Activated naive CD8-positive, alpha-beta T cell treated with anti-CD3 and anti-CD28 coated beads, Interleukin-2, amount 50 U/mL, for 24 hours (primary cell): Measurements from ENCODE around the gene BAHCC1.

ENCODE experiments used
- ATAC-seq: fragments of 150-1000 bp; cut with Tn5 transposase; one replicate; pipeline ENCODE4 v1.10.0; 2021
- DNase-seq: peaks from one replicate; pipeline ENCODE4 v3.0.0; 2021
- H3K27ac Mint-ChIP-seq: one replicate; pipeline ENCODE4 v1.8.0; 2021; ENCODE audit warnings: mild to moderate bottlenecking, mixed read lengths
- H3K27me3 Mint-ChIP-seq: one replicate; pipeline ENCODE4 v1.8.0; 2021; ENCODE audit warnings: mixed read lengths
- H3K36me3 Mint-ChIP-seq: one replicate; pipeline ENCODE4 v1.8.0; 2021; ENCODE audit warnings: low read depth, mixed read lengths
- H3K4me1 Mint-ChIP-seq: one replicate; pipeline ENCODE4 v1.8.0; 2021; ENCODE audit warnings: mixed read lengths
- H3K4me3 Mint-ChIP-seq: one replicate; pipeline ENCODE4 v1.8.0; 2021; ENCODE audit warnings: mild to moderate bottlenecking, moderate library complexity, mixed read lengths
- H3K9me3 Mint-ChIP-seq: one replicate; pipeline ENCODE4 v1.8.0; 2021; ENCODE audit warnings: mixed read lengths

The BAHCC1 gene

DNA sequence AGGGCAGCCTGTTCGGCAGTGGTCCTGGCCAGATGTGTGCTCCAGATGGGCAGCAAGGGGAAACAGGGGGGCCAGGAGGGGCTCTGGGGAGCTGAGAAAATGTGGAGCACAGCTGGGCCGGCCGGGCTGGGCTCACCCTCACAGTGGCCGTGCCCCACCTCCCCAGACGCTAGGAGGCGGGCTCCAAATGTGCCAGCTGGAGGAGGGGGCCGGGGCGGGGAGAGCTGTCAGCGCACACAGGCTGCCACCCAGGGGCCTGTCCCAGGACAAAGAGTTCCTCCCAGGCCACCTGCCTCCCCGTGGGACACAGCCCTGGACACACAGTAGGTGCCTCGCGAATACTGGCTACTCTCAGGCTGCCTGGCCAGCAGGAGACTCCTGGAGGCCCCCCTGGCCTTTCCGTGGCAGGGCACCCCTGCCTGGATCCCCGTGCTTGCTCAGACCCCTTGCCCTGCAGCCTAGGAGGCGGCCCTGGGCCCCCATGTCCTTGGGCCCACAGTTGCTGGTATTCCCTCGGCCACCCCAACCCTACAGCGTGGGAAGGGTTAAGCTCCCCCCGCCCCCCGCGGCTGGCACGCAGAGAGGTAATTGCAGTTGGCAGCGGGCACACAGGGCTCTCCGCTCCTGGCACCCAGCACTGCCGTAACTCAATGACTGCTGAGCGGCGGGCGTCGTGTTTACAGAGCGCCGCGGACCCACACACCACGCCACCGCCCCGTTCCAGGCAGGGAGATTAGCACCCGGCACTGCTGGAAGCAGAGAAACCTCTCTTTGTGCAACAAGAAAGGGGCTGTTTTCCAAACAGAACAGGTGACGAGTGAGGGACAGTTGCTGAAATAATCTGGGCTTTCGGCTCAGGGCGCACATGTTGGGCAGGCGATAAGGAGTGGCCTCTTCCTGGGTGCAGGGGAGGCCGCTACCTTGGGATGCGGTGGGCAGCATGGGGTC is 32.2 kb downstream of the BAHCC1 start:
- Mint-ChIP-seq H3K36me3 (no peaks in the 10 kb centered on the region), H3K27ac (no peak overlapping the region), H3K4me3 (no peak overlapping the region), H3K27me3 (peaks cover 21% of the 10 kb centered on the region), H3K9me3 (no peaks in the 10 kb centered on the region), H3K4me1 (peaks cover 3% of the 10 kb centered on the region)
- ATAC-seq (no peak), DNase-seq (no peak)

DNA sequence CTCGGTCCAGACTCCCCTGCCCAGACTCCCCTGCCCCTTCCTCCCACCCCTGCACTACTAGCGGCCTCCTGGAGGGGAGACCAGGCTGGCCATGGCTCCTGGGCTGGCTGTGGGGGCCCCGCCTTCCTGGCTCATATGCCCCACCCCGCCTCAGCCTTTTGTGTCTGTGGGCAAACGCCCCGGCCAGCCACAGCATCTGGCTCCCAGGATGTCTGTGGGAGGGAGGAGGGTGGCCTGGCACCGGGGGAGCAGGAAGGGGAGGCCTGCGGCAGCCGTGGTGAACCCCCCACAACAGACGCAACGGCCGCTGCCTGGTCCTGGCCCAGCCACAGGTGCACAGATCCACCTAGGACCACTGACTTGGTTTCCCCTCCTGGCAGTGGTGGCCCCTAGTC is 32.9 kb downstream of the BAHCC1 start:
- Mint-ChIP-seq H3K9me3 (no peaks in the 10 kb centered on the region), H3K4me1 (peaks cover 3% of the 10 kb centered on the region), H3K27me3 (peaks cover 21% of the 10 kb centered on the region), H3K36me3 (no peaks in the 10 kb centered on the region), H3K4me3 (no peak overlapping the region), H3K27ac (no peak overlapping the region)
- no peak for ATAC-seq
- DNase-seq = no peak

- ATAC-seq = no peak
- H3K36me3 Mint-ChIP-seq = no peaks in the 10 kb centered on the region
- no peak overlapping the region for H3K27ac Mint-ChIP-seq
- no peaks in the 10 kb centered on the region for H3K9me3 Mint-ChIP-seq
- no peak for DNase-seq
- H3K4me3 Mint-ChIP-seq = no peak overlapping the region
- H3K27me3 Mint-ChIP-seq = peaks cover 21% of the 10 kb centered on the region
- peaks cover 3% of the 10 kb centered on the region for H3K4me1 Mint-ChIP-seq
These were observed 33.3 kb downstream of the BAHCC1 start for GRCh38 chr17:81428516-81428915.

DNA sequence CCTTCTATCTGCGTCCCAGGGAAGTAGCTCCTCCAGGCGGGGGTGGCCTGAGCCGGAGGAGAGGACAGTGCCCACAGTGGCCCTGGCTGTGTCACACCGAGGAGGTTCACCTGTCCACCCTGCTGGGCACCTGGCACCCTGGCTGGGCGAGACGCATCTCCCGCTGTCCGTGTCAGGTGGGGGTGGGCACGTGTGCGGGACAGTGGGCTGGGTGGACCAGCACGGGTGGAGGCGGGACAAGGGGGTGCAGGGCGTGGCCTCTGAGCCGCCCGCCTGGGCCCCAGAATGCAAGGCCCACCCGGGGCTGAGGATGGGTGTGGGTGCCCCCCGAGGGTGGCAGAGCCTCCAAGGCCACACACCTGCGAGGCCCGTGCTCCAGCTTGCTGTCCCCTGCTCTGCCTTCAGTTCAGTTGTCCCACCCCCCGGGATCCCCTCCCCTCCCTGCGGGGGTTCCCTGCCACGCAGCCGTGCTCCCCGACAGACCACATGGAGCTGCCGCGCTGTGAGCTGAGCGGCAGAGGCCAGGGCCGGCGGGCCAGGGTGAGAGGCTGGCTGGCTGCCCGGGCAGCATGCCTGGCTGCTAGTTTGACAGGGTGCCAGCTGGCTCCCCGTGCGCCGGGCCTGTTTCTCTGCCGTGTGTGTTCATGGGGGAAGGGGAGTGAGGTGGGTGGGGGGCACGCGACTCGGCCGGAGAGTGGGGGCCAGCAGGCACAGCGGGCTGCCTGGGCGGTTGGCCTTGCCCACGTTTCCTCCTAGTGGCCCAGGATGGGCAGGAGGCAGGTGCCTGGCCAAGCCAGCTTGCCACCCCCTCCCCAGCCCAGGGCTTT is 33.9 kb downstream of the BAHCC1 start:
- ATAC-seq (no peak), DNase-seq (no peak)
- Mint-ChIP-seq H3K9me3 (no peaks in the 10 kb centered on the region), H3K36me3 (no peaks in the 10 kb centered on the region), H3K4me3 (no peak overlapping the region), H3K27me3 (peaks cover 21% of the 10 kb centered on the region), H3K4me1 (peaks cover 3% of the 10 kb centered on the region), H3K27ac (no peak overlapping the region)

DNA sequence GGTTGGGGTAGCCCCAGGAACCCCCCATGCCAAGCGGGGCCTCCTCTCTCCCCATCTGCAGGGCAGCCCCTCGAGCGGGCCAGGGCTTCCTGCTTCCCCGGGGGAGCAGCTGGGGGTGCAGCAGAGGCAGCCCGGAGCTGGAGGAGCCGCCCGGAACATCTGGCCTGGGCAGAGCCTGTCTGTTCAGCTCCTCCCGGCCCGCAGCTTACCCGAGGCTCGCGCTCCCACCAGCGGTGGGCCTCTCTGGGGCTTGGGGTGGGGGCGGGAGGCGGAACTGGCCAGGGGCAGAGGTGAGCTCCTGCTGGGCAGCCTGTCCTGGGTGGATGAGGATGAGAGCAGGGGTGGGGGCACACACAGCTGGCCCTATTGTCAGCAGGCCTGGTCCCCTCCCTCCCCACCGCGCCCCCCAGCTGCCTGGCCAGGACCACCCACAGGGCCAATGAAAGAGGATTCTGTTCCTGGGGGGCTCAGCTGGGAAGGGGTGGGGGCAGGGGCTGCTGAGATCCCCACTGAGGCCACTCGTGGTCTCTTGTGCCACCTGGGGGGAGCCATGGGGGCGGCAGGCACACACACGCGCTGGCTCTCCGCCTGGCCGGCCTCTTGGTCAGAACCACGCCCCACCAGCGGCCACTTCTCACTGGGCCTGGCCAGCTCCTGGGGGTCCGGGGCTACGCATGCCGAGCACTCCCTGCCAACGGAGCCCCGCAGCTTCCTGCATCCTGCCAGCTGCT is 34.7 kb downstream of the BAHCC1 start:
- Mint-ChIP-seq H3K36me3 (no peaks in the 10 kb centered on the region), H3K4me3 (no peak overlapping the region), H3K4me1 (peaks cover 3% of the 10 kb centered on the region), H3K27me3 (peaks cover 21% of the 10 kb centered on the region), H3K9me3 (no peaks in the 10 kb centered on the region), H3K27ac (no peak overlapping the region)
- DNase-seq (no peak), ATAC-seq (no peak)

GRCh38 chr17:81431545-81432482 is 36.6 kb downstream of the BAHCC1 start:
- Mint-ChIP-seq H3K4me1 (peaks cover 3% of the 10 kb centered on the region), H3K36me3 (no peaks in the 10 kb centered on the region), H3K4me3 (no peak overlapping the region), H3K9me3 (no peaks in the 10 kb centered on the region), H3K27ac (no peak overlapping the region), H3K27me3 (peaks cover 21% of the 10 kb centered on the region)
- DNase-seq (no peak), ATAC-seq (no peak)

DNA sequence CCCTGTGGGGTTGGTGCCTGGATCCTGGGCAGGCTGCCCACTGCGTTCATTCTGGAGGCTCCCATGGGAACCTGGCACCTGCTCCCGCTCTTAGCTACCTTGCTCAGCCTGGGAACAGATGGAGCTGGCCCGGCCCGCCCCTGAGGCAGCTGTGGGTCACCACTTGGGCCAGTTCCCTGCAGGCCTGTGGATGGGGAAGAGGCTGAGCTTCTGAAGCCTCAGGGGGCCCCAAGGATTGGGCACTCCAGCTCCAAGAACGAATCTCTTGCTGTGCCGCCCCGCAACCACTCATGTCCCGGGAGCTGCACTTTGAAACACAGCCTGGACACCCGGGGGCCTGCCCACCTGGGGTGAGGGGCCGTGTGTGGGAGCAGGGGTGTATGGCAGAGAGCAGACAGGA is 37.7 kb downstream of the BAHCC1 start:
- Mint-ChIP-seq H3K4me3 (no peak overlapping the region), H3K27ac (no peak overlapping the region), H3K36me3 (no peaks in the 10 kb centered on the region), H3K9me3 (no peaks in the 10 kb centered on the region), H3K27me3 (peaks cover 14% of the 10 kb centered on the region), H3K4me1 (peaks cover 3% of the 10 kb centered on the region)
- ATAC-seq = no peak
- DNase-seq = no peak

- H3K4me3 Mint-ChIP-seq = no peak overlapping the region
- H3K36me3 Mint-ChIP-seq = no peaks in the 10 kb centered on the region
- ATAC-seq (no peak), DNase-seq (no peak)
- peaks cover 10% of the 10 kb centered on the region for H3K27me3 Mint-ChIP-seq
- no peaks in the 10 kb centered on the region for H3K9me3 Mint-ChIP-seq
- no peak overlapping the region for H3K27ac Mint-ChIP-seq
- H3K4me1 Mint-ChIP-seq = peaks cover 2% of the 10 kb centered on the region
These were observed 38.4 kb downstream of the BAHCC1 start for GRCh38 chr17:81433656-81434055.

GRCh38 chr17:81434072-81434471 is 38.8 kb downstream of the BAHCC1 start:
- no peaks in the 10 kb centered on the region for H3K36me3 Mint-ChIP-seq
- H3K27me3 Mint-ChIP-seq = peaks cover 8% of the 10 kb centered on the region
- H3K9me3 Mint-ChIP-seq = no peaks in the 10 kb centered on the region
- H3K4me3 Mint-ChIP-seq = no peak overlapping the region
- H3K4me1 Mint-ChIP-seq = peaks cover 2% of the 10 kb centered on the region
- H3K27ac Mint-ChIP-seq = no peak overlapping the region
- ATAC-seq (no peak), DNase-seq (no peak)

DNA sequence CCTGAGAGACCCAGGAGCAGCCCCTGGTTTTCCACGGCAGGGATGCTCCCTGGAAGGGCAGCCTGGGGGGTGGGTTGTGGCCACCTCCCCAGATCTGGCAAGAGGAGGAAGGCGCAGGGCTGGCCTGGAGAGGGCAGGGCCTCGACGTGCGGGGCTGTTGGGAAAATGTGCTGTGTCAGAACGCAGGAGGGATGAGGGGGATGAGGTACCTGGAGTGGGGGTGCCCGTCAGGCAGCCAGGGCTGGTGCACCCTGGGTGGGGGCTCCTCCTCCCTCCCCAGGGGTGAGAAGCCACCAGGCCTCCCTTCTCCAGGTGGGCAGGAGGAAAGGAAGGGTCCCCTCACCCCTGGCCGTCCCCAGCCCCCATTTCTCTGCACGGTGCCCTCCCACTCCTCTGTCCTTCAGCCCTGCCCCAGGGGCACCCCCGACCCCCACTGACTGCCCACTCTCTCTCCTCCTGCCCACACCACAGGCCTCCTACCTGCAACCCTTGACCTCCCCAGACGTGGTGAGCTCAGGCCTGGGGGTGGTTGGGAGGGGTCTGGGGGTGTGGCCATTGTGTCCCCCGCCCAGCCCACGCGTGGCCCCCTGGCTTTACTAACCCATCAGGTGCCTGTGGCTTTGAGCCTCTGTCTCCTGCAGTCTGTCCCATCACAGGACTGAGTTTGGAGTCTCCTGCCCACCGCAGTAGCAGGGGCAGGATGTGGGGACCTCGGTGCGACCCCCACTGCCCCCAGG is 39.6 kb downstream of the BAHCC1 start:
- Mint-ChIP-seq H3K4me3 (no peak overlapping the region), H3K36me3 (no peaks in the 10 kb centered on the region), H3K27me3 (peaks cover 8% of the 10 kb centered on the region), H3K27ac (no peak overlapping the region), H3K9me3 (no peaks in the 10 kb centered on the region), H3K4me1 (peaks cover 4% of the 10 kb centered on the region)
- DNase-seq (no peak), ATAC-seq (no peak)

GRCh38 chr17:81435652-81436293 is 40.5 kb downstream of the BAHCC1 start:
- H3K36me3 Mint-ChIP-seq = no peaks in the 10 kb centered on the region
- H3K27me3 Mint-ChIP-seq = peaks cover 4% of the 10 kb centered on the region
- no peaks in the 10 kb centered on the region for H3K9me3 Mint-ChIP-seq
- no peak overlapping the region for H3K27ac Mint-ChIP-seq
- H3K4me3 Mint-ChIP-seq = no peak overlapping the region
- ATAC-seq (no peak), DNase-seq (no peak)
- H3K4me1 Mint-ChIP-seq = peaks cover 4% of the 10 kb centered on the region

- DNase-seq = no peak
- Mint-ChIP-seq H3K4me1 (peaks cover 4% of the 10 kb centered on the region), H3K9me3 (no peaks in the 10 kb centered on the region), H3K27ac (no peak overlapping the region), H3K27me3 (peaks cover 7% of the 10 kb centered on the region), H3K4me3 (no peak overlapping the region), H3K36me3 (no peaks in the 10 kb centered on the region)
- ATAC-seq = no peak
These were observed 41.1 kb downstream of the BAHCC1 start for GRCh38 chr17:81436294-81436849.
